HEK293 (cell line): Measurements from ENCODE around the gene EPS8L3.
A peak's percentile ranks its signal among the peaks of the same experiment; 100 is the strongest.

Experiments used
- CTCF ChIP-seq: fragments of 450-650 bp; formaldehyde crosslinking; IDR thresholded peaks from 2 replicates; pipeline ENCODE4 v1.5.1; 2016; ENCODE audit warnings: missing biosample characterization, missing genetic modification characterization
- INSM2 ChIP-seq: fragments of 450-650 bp; formaldehyde crosslinking; IDR thresholded peaks from 2 replicates; pipeline ENCODE4 v1.5.1; 2016; ENCODE audit warnings: missing biosample characterization, missing genetic modification characterization
- MEIS1 ChIP-seq: sonication (generic); formaldehyde crosslinking; IDR thresholded peaks from 2 replicates; pipeline ENCODE4 v1.8.1; 2022; ENCODE audit warnings: missing genetic modification reagents, mild to moderate bottlenecking, borderline replicate concordance
- MZF1 ChIP-seq: fragments of 450-650 bp; formaldehyde crosslinking; IDR thresholded peaks from 2 replicates; pipeline ENCODE4 v1.5.1; 2017; ENCODE audit warnings: missing biosample characterization, missing genetic modification characterization, borderline replicate concordance
- PBX3 ChIP-seq: sonication (generic); formaldehyde crosslinking; IDR thresholded peaks from 2 replicates; pipeline ENCODE4 v1.8.1; 2022; ENCODE audit warnings: mild to moderate bottlenecking, moderate library complexity, missing genetic modification reagents
- PRDM10 ChIP-seq: fragments of 450-650 bp; formaldehyde crosslinking; IDR thresholded peaks from 2 replicates; pipeline ENCODE4 v1.5.1; 2016; ENCODE audit warnings: missing biosample characterization, missing genetic modification characterization
- PRDM2 ChIP-seq: fragments of 450-650 bp; formaldehyde crosslinking; IDR thresholded peaks from 2 replicates; pipeline ENCODE4 v1.5.1; 2016; ENCODE audit warnings: missing biosample characterization, missing genetic modification characterization, borderline replicate concordance
- SETDB1 ChIP-seq: IDR thresholded peaks from one replicate; pipeline ENCODE4 v1.6.1; 2017; ENCODE audit warnings: mild to moderate bottlenecking, low read length, moderate library complexity, mixed read lengths; ENCODE audit not compliant: insufficient read length
- ZBTB49 ChIP-seq: fragments of 450-650 bp; formaldehyde crosslinking; IDR thresholded peaks from 2 replicates; pipeline ENCODE4 v1.5.1; 2016; ENCODE audit warnings: missing biosample characterization, missing genetic modification characterization, low read depth
- ZNF114 ChIP-seq: fragments of 450-650 bp; formaldehyde crosslinking; IDR thresholded peaks from 2 replicates; pipeline ENCODE4 v1.5.0; 2017; ENCODE audit warnings: missing biosample characterization, missing genetic modification characterization
- ZNF18 ChIP-seq: fragments of 450-650 bp; formaldehyde crosslinking; IDR thresholded peaks from 2 replicates; pipeline ENCODE4 v1.5.1; 2016; ENCODE audit warnings: missing biosample characterization, missing genetic modification characterization
- ZNF302 ChIP-seq: fragments of 450-650 bp; formaldehyde crosslinking; IDR thresholded peaks from 2 replicates; pipeline ENCODE4 v1.5.1; 2016; ENCODE audit warnings: missing biosample characterization, missing genetic modification characterization, low read depth
- ZNF341 ChIP-seq: fragments of 450-650 bp; formaldehyde crosslinking; IDR thresholded peaks from 2 replicates; pipeline ENCODE4; 2016; ENCODE audit warnings: low read depth, missing biosample characterization, missing genetic modification characterization
- ZNF37A ChIP-seq: fragments of 450-650 bp; IDR thresholded peaks from 2 replicates; pipeline ENCODE4 v1.5.1; 2018; ENCODE audit warnings: missing biosample characterization, missing genetic modification characterization
- ZNF501 ChIP-seq: fragments of 450-650 bp; formaldehyde crosslinking; IDR thresholded peaks from 2 replicates; pipeline ENCODE4 v1.5.1; 2016; ENCODE audit warnings: missing biosample characterization, missing genetic modification characterization
- ZNF530 ChIP-seq: fragments of 450-650 bp; formaldehyde crosslinking; IDR thresholded peaks from 2 replicates; pipeline ENCODE4 v1.5.1; 2016; ENCODE audit warnings: low read depth, missing biosample characterization, missing genetic modification characterization
- ZNF658 ChIP-seq: fragments of 450-650 bp; formaldehyde crosslinking; IDR thresholded peaks from 2 replicates; pipeline ENCODE4; 2016; ENCODE audit warnings: missing biosample characterization, missing genetic modification characterization
- ZNF664 ChIP-seq: fragments of 450-650 bp; formaldehyde crosslinking; IDR thresholded peaks from 2 replicates; pipeline ENCODE4 v1.5.1; 2016; ENCODE audit warnings: missing biosample characterization, missing genetic modification characterization
- ZNF670 ChIP-seq: fragments of 450-650 bp; formaldehyde crosslinking; IDR thresholded peaks from 2 replicates; pipeline ENCODE4 v1.5.1; 2016; ENCODE audit warnings: missing biosample characterization, missing genetic modification characterization, low read depth
- ZNF792 ChIP-seq: fragments of 450-650 bp; formaldehyde crosslinking; IDR thresholded peaks from 2 replicates; pipeline ENCODE4 v1.5.1; 2016; ENCODE audit warnings: missing biosample characterization, missing genetic modification characterization

EPS8L3 gene

GRCh38 chr1:109792056-109792831 is 28.5 kb upstream of the EPS8L3 start (continued):
- TF ChIP-seq ZNF114 (no peak), SETDB1 (no peak), ZNF658 (tag by site-specific recombination) (no peak), PRDM10 (tag by site-specific recombination) (peak; percentile 25; the same call in 1 of the 2 replicates), CTCF (no peak), ZNF37A (no peak), ZNF670 (no peak), ZNF530 (tag by site-specific recombination) (no peak), ZNF792 (tag by site-specific recombination) (no peak), PBX3 (CRISPR knock-in tag) (no peak), ZNF341 (no peak), ZNF302 (tag by site-specific recombination) (no peak), INSM2 (tag by site-specific recombination) (0 out of 2 replicates have a peak, but pooled peaks have one; percentile 25), ZNF501 (no peak), ZNF18 (tag by site-specific recombination) (no peak), ZBTB49 (tag by site-specific recombination) (no peak), MEIS1 (CRISPR knock-in tag) (no peak), PRDM2 (no peak), ZNF664 (tag by site-specific recombination) (no peak), MZF1 (tag by site-specific recombination) (no peak)
